Thoracic aorta endothelial cell (primary cell): ENCODE data around the gene FCHSD1. TPM values are rescaled to one million over a fixed set of nuclear protein-coding genes. Genes with fewer than 3 reads are reported as not detected.

Experiments
- total RNA-seq: library from RNA; depleted of rRNA; stranded (reverse); fragments of >200 nt; gene quantifications from 2 replicates; pipeline ENCODE4 v1.2.3, GENCODE V29; 2012

Gene FCHSD1
- 25.8 and 26.2 TPM in 2 replicates for total RNA-seq

GRCh38 chr5:141650851-141651727 is at the start of gene FCHSD1:
FCHSD1 (minus strand) TSS chr5:141651418; CDS start chr5:141651368, 50 bp downstream.

GRCh38 chr5:141681695-141682641 is 30.8 kb upstream of the FCHSD1 start, which contains the start of gene ARAP3:
ARAP3 (minus strand) TSS chr5:141682230; CDS start chr5:141680486, 1,744 bp downstream.

DNA sequence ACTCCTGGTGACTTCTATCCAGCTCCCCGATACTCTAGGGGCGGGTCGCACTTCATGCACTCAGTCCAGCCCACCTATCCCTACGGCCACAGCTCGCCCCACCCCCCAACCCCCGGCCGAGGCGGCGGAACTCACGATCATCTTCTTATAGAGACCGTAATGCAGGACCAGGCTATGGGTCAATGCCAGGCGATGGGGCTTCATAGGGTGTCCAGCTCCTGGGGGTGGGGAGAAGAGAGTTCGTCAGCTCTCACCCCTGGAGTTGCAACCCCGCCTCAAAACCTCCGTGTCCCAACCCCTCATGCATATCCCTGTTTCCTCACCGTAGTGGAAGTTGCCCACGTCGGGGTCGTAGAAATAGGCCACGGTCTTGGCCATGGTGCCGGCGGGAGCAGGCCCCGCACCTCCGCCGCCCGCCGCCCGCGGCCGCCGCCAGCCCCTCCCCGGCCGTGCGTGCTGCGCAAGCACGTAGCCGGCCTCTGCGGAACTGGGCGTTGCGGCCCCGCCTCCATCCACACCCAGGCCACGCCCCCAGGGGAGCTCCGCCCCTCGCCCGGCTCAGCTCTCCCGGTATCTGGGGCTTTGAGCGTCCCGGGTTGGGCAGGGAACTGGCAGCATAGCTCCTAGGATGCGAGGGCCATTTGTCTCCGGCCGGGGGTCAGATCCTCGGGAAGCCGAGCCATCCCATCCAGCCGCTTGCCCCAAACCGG is 14.7 kb downstream of the FCHSD1 start, which contains the start of the genes HDAC3 and RELL2:
Gene HDAC3 (minus strand): TSS at position 437 of the 710 bp plus-strand sequence. CDS start 59 bp downstream, at position 378.
Gene RELL2 (plus strand): TSS at position 585 of the 710 bp plus-strand sequence. CDS start 1,229 bp downstream, outside the sequence.

GRCh38 chr5:141618804-141619554 is 32.2 kb downstream of the FCHSD1 start, which contains the start of gene DIAPH1:
DIAPH1 (minus strand) TSS chr5:141619000; CDS start chr5:141618914, 86 bp downstream.

Other genes starting within 250 kb of the FCHSD1 start
- gene PCDHGA9, start 248.6 kb downstream of the FCHSD1 start, total RNA-seq, result 4.3 and 4.6 TPM in 2 replicates
- 2.9 and 3.3 TPM in 2 replicates for gene PCDHGB6, start 243.4 kb downstream of the FCHSD1 start, total RNA-seq
- gene PCDHGA10, start 238.4 kb downstream of the FCHSD1 start, total RNA-seq, result 4.7 and 5.5 TPM in 2 replicates
- 9.4 and 9.8 TPM in 2 replicates for gene PCDHGB7, start 233.7 kb downstream of the FCHSD1 start, total RNA-seq
- gene PCDHGA11, start 230.4 kb downstream of the FCHSD1 start, total RNA-seq, result 12.5 and 13.6 TPM in 2 replicates
- gene PCDHGA12, start 220.9 kb downstream of the FCHSD1 start, total RNA-seq, result 10.8 and 12.6 TPM in 2 replicates
- gene PCDHGC3, start 175.5 kb downstream of the FCHSD1 start, total RNA-seq, result 13.3 and 19.6 TPM in 2 replicates
- gene PCDHGC4, start 166.4 kb downstream of the FCHSD1 start, total RNA-seq, result 1.3 and 1.9 TPM in 2 replicates
- gene PCDHGC5, start 162.3 kb downstream of the FCHSD1 start, total RNA-seq, result 1.1 and 1.3 TPM in 2 replicates
- gene DIAPH1, start 32.4 kb downstream of the FCHSD1 start, total RNA-seq, result 45.7 and 62.2 TPM in 2 replicates
- 43.4 and 44.0 TPM in 2 replicates for gene HDAC3, start 14.6 kb downstream of the FCHSD1 start, total RNA-seq
- 3.1 and 3.7 TPM in 2 replicates for gene RELL2, start 14.4 kb downstream of the FCHSD1 start, total RNA-seq
- gene ARAP3, start 30.8 kb upstream of the FCHSD1 start, total RNA-seq, result 55.6 and 71.6 TPM in 2 replicates
- 163 and 194 TPM in 2 replicates for gene PCDH1, start 227.0 kb upstream of the FCHSD1 start, total RNA-seq